ENCODE data around the gene EPHB1.

EPHB1 gene

DNA sequence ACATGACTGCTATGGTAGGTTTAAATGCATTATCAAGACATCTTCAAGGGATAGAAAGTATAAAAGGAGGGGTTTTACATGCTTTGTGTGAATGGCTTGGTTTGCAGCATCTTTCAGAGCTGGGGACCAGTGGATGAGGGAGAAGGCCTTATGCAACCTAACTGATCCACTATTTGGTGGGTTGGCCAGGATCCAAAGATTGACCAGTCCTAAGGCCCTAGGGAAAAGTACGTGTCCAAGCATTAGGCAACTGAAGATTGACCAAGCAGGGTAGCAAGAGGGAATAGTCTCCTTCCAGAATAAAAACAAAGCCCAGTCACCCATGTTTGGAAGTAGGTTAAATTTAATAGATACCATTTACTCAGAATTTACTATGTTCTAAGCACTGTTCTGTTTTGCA is 509.3 kb downstream of the EPHB1 start:
- H3K4me3 ChIP-seq (ENCODE audit: low read length), result no peak overlapping the region
- no peaks in the 10 kb centered on the region for H3K9me3 ChIP-seq (ENCODE audit: control insufficient read depth, low read depth, low read length)
- no peak overlapping the region for H3K27ac ChIP-seq (ENCODE audit: low read length)
- no peak overlapping the region for H3K9ac ChIP-seq (ENCODE audit: low read length)
- H3K27me3 ChIP-seq (ENCODE audit: control insufficient read depth, insufficient read depth, low read length), result no peaks in the 10 kb centered on the region
- no peaks in the 10 kb centered on the region for H3K36me3 ChIP-seq (ENCODE audit: control insufficient read depth, low read depth, low read length)
- H3K4me1 ChIP-seq (ENCODE audit: control insufficient read depth, low read depth, low read length), result no peaks in the 10 kb centered on the region
